ENCODE results near the gene TMEM130.
"Not testable (repeated sequence)": the region's sequence is repeated elsewhere in the genome, so short reads cannot be mapped to it uniquely, and the experiment has no call there.

TMEM130 gene

GRCh38 chr7:98855610-98856422, 14.0 kb downstream of the TMEM130 start:
- FAIRE-seq (no peak), DNase-seq (ENCODE audit: insufficient read length, low spot score) (no peak)

DNA sequence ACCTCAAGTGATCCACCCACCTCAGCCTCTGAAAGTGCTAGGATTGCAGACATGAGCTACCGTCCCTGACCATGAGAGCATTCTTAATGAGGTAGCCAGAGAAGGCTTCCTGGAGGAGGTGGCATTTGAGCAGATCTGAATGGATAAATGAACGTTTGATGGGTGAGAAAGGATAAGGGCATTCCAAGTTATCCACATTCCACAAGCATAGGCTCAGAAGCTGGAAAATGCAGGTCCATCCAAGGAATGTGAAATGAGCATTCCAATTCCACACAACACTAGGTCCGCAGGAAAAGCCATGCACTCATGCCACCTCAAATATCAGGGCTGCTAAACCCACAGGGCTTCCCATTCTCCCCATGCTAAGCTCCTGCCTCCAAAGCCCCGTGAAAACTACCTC, 17.0 kb downstream of the TMEM130 start:
- FAIRE-seq (no peak), DNase-seq (ENCODE audit: insufficient read length, low spot score) (no peak)

DNA sequence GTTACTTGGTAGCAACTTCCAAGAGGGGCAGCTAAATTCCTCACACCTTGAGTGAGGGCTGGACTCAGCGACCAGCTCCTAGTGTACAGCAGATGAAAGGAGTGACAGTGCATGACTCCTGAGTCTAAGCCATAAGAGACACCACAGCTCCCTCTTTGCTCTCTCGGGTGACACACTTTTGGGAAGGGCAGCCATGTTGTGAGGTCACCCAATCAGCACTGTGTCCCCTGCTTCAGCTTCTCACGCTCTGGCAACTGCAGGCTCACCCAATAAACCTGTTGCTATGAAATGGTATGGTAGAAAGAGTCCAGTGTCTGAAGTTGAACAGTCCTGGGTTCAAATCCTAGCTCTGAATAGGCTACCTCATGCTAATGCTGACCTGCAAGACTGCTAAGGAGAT, 20.9 kb downstream of the TMEM130 start:
- FAIRE-seq (no peak), DNase-seq (ENCODE audit: insufficient read length, low spot score) (no peak)

DNA sequence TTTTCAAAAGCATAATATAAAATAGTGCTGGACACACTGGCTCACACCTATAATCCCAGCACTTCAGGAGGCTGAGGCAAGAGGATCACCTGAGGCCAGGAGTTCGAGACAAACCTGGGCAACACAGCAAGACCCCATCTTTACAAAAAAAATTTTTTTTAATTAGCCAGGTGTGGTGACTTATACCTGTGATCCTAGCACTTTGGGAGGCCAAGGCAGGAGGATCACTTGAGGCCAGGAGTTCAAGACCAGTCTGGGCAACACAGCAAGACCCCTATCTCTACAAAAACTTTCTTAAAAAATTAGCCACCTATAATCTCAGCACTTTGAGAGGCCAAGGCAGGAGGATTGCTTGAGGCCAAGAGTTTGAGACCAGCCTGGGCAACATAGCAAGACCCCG, 27.3 kb downstream of the TMEM130 start:
- DNase-seq (ENCODE audit: insufficient read length, low spot score); FAIRE-seq: not testable (repeated sequence)

- DNase-seq (ENCODE audit: insufficient read length, low spot score) (peak; percentile 63), FAIRE-seq (peak; percentile 77)
Observed at GRCh38 chr7:98841179-98841997, 28.4 kb downstream of the TMEM130 start.

DNA sequence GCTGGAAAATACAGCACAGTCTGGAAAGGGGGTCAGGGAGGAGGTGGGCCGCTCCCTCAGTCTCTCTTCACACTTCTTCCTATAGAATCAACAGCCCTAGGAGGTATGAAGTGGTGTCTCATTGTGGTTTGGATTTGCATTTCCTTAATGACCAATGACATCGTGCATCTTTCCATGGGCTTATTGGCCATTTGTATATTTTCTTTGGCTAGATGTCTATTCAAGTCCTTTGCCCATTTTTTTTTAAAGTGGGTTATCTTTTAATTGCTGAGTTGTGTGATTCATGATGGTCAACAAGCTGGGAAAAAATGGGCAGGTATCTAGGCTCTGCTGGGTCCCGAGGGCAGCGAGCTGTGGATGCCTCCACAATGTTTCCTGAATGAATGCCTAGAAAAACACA, 29.1 kb downstream of the TMEM130 start:
- FAIRE-seq, result no peak
- no peak for DNase-seq (ENCODE audit: insufficient read length, low spot score)

DNA sequence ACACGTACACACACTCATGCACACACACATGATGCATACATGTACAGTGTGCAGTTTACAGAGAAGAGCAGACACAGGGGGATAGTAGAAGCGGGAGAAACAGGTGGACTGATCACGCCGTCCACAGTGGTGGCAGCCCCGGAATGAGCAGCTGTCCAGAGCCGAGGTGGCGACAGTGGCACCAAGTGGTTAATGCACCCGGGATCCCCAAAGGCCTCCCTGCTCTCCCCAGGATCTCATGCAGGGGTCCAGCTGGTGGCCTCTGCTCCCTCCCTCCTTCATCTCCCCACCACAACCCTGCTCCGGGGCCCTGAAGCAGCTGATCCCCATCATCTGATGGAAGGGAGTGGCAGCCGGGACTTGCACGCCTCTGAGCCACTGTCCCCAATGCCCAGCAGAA, 29.7 kb downstream of the TMEM130 start:
- FAIRE-seq (no peak), DNase-seq (ENCODE audit: insufficient read length, low spot score) (no peak)

- FAIRE-seq (no peak), DNase-seq (ENCODE audit: insufficient read length, low spot score) (no peak)
Observed at GRCh38 chr7:98837630-98837972, 32.2 kb downstream of the TMEM130 start.

DNA sequence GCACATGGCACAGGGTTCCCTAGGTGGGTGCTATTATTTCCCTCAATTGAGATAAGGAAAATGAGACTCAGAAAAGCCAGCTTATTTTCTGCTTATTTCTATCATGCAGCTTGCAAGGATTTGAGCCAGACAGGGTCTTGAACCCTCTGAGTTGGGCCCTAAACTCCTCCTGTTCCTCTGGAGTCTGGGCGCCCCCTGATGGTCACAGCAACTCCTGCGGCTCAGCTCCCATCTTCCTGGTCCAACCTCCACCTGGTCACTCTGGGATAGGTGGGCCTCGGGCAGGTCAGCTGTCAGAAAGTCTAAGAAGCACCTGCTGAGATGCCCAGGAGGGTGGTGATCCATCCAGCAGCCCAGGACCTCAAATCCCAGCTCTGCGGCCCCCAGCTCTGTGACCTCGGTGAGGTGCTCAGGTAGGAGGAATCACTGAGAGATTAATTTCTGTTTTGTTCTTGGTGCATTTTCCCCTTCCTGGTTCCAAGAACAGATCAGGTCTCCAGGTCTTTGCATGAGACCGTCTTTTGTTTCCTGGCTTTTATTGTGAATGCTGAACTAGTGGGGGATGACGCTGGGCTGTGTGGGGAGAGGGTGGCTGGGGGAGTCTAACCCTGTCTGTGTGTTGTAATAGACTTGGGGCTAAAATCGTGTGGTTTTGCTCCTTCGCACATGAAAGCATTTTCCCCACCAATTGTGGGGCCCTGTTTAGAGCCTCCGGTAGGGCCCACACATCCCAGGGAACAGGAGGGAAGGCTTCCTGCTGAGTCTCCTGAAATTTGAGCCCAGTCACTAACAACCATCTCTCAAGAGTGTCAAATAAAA, 32.8 kb downstream of the TMEM130 start:
- DNase-seq (ENCODE audit: insufficient read length, low spot score), result peak; percentile 36
- no peak for FAIRE-seq

- DNase-seq (ENCODE audit: insufficient read length, low spot score) (no peak), FAIRE-seq (no peak)
Observed at GRCh38 chr7:98834949-98835348, 34.9 kb downstream of the TMEM130 start.

GRCh38 chr7:98833022-98833421, 36.8 kb downstream of the TMEM130 start:
- DNase-seq (ENCODE audit: insufficient read length, low spot score), result no peak
- no peak for FAIRE-seq

DNA sequence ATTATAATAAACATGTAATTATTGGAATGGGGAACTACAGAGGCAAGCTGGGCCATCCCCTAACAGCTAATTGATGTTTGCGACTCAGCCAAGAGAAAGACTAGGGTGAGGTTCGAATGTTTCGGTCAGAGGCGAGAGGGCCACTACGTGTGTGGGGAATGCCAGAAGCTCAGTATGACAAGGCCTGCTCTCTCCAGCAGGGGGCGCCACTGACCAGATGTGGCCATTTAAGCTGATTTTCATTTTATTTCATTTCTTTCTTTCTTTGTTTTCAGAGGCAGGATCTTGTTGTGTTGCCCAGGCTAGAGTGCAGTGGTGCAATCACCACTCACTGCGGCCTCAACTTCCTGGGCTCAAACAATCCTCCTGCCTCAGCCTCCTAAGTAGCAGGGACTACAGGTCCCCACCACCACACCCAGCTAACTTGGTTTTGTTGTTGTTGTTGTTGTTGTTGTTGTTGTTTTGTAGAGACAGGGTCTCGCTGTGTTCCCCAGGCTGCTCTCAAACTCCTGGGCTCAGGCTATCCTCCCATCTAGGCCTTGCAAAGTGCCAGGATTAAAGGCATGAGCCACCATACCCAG, 38.1 kb downstream of the TMEM130 start:
- no peak for FAIRE-seq
- DNase-seq (ENCODE audit: insufficient read length, low spot score), result no peak

DNA sequence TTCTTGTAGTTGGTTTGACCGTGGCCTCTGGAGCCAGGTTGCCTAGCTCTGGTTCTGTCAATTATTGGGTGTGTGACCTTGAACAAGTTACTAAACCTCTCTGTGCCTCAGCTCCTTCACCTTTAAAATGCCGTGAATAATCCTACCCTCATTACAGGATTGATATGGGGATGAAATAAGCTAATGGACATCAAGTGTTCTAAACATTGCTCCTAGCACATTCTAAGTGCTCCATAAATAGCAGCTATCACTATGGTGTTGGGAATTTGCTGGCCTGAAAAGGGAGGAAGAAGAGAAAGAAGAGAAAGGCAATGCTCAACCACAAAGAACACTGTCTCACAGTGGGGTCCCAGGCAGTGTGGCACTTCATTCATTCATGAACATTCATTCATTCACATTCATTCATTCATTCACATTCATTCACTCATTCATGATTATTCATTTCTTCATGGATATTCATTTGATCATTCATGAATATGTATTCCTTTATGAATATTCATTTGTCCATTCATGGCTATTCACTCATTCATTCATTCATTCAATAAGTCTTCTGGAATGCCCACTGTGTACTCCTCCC, 38.8 kb downstream of the TMEM130 start:
- DNase-seq (ENCODE audit: insufficient read length, low spot score) (no peak), FAIRE-seq (no peak)

GRCh38 chr7:98828368-98828767, 41.4 kb downstream of the TMEM130 start:
- no peak for DNase-seq (ENCODE audit: insufficient read length, low spot score)
- FAIRE-seq, result no peak

GRCh38 chr7:98827258-98827657, 42.6 kb downstream of the TMEM130 start:
- FAIRE-seq (no peak), DNase-seq (ENCODE audit: insufficient read length, low spot score) (no peak)

DNA sequence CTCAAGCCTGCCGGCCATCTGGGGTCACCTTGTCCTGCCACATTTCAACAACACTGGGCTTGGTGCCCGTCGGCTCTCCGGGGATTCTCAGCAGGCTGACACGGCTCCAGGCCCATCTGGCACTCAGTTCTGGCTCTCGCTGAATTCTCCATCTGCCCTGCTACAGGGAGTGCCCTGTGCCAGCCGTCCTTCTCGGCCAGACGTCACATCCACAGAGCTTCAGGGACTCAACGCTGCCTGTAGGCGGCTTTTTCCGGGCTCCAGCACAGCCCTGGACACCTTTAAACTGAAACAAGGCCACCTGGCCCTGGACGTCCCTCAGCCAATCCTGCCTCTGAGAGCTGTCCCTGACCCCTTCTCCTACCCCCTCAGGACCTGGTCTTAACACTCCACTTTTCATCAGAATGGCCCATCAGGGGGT, 43.0 kb downstream of the TMEM130 start:
- no peak for DNase-seq (ENCODE audit: insufficient read length, low spot score)
- FAIRE-seq, result no peak

DNA sequence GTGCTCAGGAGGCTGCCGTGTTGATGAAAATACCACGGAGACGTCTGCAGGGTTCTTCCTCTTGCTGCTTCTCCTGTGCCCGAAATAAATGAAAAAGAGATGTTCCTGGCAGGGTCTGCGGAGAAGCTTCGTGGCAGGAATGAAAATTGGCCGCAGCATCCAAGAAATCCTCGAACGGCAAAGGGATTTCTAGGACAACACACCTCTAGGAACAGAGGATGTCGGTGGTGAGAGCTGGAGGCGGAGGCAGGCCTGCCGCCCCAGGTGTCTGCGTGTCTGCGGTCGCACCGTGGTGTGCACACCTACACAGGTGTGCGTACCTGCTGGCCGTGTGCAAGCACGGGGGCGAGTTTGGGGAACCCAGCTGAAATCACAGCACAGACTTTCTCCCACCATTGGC, 43.4 kb downstream of the TMEM130 start:
- FAIRE-seq, result no peak
- DNase-seq (ENCODE audit: insufficient read length, low spot score), result no peak

GRCh38 chr7:98823226-98823625, 46.6 kb downstream of the TMEM130 start:
- DNase-seq (ENCODE audit: insufficient read length, low spot score) (no peak), FAIRE-seq (no peak)

- DNase-seq (ENCODE audit: insufficient read length, low spot score) (no peak), FAIRE-seq (no peak)
Observed at GRCh38 chr7:98821348-98821747, 48.5 kb downstream of the TMEM130 start.

DNA sequence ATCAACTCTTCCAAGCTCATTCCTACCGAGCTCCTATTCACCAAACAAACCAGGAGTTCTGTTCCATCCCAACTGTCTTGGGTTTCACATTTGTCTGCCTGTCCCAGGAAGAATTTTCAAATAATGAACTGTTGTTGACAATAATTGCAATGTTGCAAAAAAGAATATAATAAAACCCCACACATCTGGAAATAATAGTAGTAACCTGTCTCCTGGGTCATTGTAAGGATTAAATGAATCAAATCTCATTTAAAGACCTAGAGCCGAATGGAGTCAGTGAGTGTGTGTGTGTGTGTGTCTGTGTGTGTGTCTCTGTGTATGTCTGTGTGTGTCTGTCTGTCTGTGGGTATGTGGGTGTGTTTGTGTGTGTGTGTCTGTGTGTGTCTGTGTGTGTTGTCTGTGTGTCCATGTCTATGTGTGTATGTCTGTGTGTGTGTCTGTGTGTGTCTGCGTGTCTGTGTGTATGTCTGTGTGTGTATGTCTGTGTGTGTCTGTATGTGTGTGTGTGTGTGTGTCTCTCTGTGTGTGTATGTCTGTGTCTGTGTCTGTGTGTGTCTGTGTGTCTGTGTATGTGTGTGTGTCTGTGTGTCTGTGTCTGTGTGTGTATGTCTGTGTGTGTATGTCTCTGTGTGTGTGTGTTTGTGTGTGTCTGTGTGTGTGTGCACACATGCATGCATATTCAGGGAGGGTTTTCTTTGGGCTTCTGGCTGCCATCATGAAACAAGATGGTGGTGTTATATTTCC, 52.7 kb downstream of the TMEM130 start:
- FAIRE-seq (no peak), DNase-seq (ENCODE audit: insufficient read length, low spot score) (no peak)
